Chondrocyte (in vitro differentiated cells): ENCODE results near the gene GALNT2. TPM values are rescaled to one million over a fixed set of nuclear protein-coding genes. Genes with fewer than 3 reads are reported as not detected.
A peak's percentile ranks its signal among the peaks of the same experiment; 100 is the strongest.

Experiments
- DNase-seq: peaks from one replicate; pipeline ENCODE4 v3.0.0; 2021; ENCODE audit warnings: mixed read lengths, low spot score
- H3K27ac Mint-ChIP-seq: one replicate; pipeline ENCODE4 v1.8.0; 2021; ENCODE audit warnings: mild to moderate bottlenecking, moderate library complexity, mixed read lengths; ENCODE audit not compliant: unreplicated experiment
- H3K27me3 Mint-ChIP-seq: 2 replicates; pipeline ENCODE4 v1.8.0; 2021; ENCODE audit warnings: low read depth, mixed read lengths
- H3K36me3 Mint-ChIP-seq: 2 replicates; pipeline ENCODE4 v1.8.0; 2021; ENCODE audit warnings: low read depth, mixed read lengths
- H3K4me1 Mint-ChIP-seq: 2 replicates; pipeline ENCODE4 v1.8.0; 2021; ENCODE audit warnings: low read depth, mild to moderate bottlenecking, mixed read lengths
- H3K4me3 Mint-ChIP-seq: one replicate; pipeline ENCODE4 v1.8.0; 2021; ENCODE audit warnings: mild to moderate bottlenecking, moderate library complexity, mixed read lengths; ENCODE audit not compliant: unreplicated experiment
- H3K9me3 Mint-ChIP-seq: 2 replicates; pipeline ENCODE4 v1.8.0; 2021; ENCODE audit warnings: low read depth, mixed read lengths
- CTCF ChIP-seq: fragments of 200-600 bp; sonication (generic); IDR thresholded peaks from 2 replicates; pipeline ENCODE4 v1.5.0; 2021; ENCODE audit warnings: antibody characterized with exemption, mild to moderate bottlenecking, moderate library complexity
- total RNA-seq: library from RNA; stranded (reverse); gene quantifications from 3 replicates; pipeline ENCODE4 v1.2.1, GENCODE V29; 2021

GALNT2 gene
- total RNA-seq, 1 donor from 2014 or later: 223 TPM

GRCh38 chr1:230171356-230172015 lies 104.4 kb downstream of the GALNT2 start:
- no peak for TF ChIP-seq CTCF
- peak overlapping the region; percentile 96 for H3K27ac Mint-ChIP-seq
- H3K36me3 Mint-ChIP-seq: peaks cover 2% of the 10 kb centered on the region
- H3K4me3 Mint-ChIP-seq: no peak overlapping the region
- H3K9me3 Mint-ChIP-seq: peaks cover 3% of the 10 kb centered on the region
- H3K27me3 Mint-ChIP-seq: no peaks in the 10 kb centered on the region
- peaks cover 84% of the 10 kb centered on the region for H3K4me1 Mint-ChIP-seq
- no peak for DNase-seq

GRCh38 chr1:230172016-230172537 lies 105.0 kb downstream of the GALNT2 start:
- Mint-ChIP-seq H3K36me3 (peaks cover 2% of the 10 kb centered on the region), H3K9me3 (peaks cover 3% of the 10 kb centered on the region), H3K4me1 (peaks cover 84% of the 10 kb centered on the region), H3K27me3 (no peaks in the 10 kb centered on the region), H3K4me3 (no peak overlapping the region), H3K27ac (peak overlapping the region; percentile 96)
- no peak for TF ChIP-seq CTCF
- no peak for DNase-seq

- no peak for DNase-seq
- Mint-ChIP-seq H3K4me3 (no peak overlapping the region), H3K9me3 (no peaks in the 10 kb centered on the region), H3K4me1 (peaks cover 86% of the 10 kb centered on the region), H3K36me3 (peaks cover 3% of the 10 kb centered on the region), H3K27ac (peak overlapping the region; percentile 96), H3K27me3 (no peaks in the 10 kb centered on the region)
- TF ChIP-seq CTCF: no peak
These were observed 106.3 kb downstream of the GALNT2 start for GRCh38 chr1:230173187-230173975.

- no peak for TF ChIP-seq CTCF
- Mint-ChIP-seq H3K36me3 (peaks cover 3% of the 10 kb centered on the region), H3K4me1 (peaks cover 81% of the 10 kb centered on the region)
These were observed 107.0 kb downstream of the GALNT2 start for GRCh38 chr1:230174041-230174440.

GRCh38 chr1:230174471-230175162 lies 107.6 kb downstream of the GALNT2 start:
- DNase-seq: no peak

More at GRCh38 chr1:230174041-230174440, 107.0 kb downstream of the GALNT2 start:
- Mint-ChIP-seq H3K9me3 (no peaks in the 10 kb centered on the region), H3K4me3 (no peak overlapping the region), H3K27ac (peak overlapping the region; percentile 96), H3K27me3 (no peaks in the 10 kb centered on the region)
- no peak for DNase-seq

More at GRCh38 chr1:230174471-230175162, 107.6 kb downstream of the GALNT2 start:
- peaks cover 75% of the 10 kb centered on the region for H3K4me1 Mint-ChIP-seq
- peaks cover 8% of the 10 kb centered on the region for H3K36me3 Mint-ChIP-seq
- no peak overlapping the region for H3K4me3 Mint-ChIP-seq
- H3K9me3 Mint-ChIP-seq: no peaks in the 10 kb centered on the region
- H3K27ac Mint-ChIP-seq: peak overlapping the region; percentile 6
- H3K27me3 Mint-ChIP-seq: no peaks in the 10 kb centered on the region
- TF ChIP-seq CTCF: no peak
